KOPT-K1 (cell line): Measurements from ENCODE around the gene FXYD2.
A peak's percentile ranks its signal among the peaks of the same experiment; 100 is the strongest.
"Not testable (repeated sequence)": the region's sequence is repeated elsewhere in the genome, so short reads cannot be mapped to it uniquely, and the experiment has no call there.

Experiments used
- H3K27ac ChIP-seq: fragments of 200-600 bp; sonication (generic); 2 replicates; pipeline ENCODE4 v1.5.1; 2016; ENCODE audit warnings: antibody characterized with exemption, mild to moderate bottlenecking, low read depth, low read length; ENCODE audit not compliant: poor library complexity, severe bottlenecking
- H3K36me3 ChIP-seq: fragments of 200-600 bp; sonication (generic); 2 replicates; pipeline ENCODE4 v1.5.1; 2017; ENCODE audit warnings: antibody characterized with exemption, mild to moderate bottlenecking, low read length, moderate library complexity; ENCODE audit not compliant: insufficient read depth
- H3K9me3 ChIP-seq: fragments of 200-600 bp; sonication (generic); 2 replicates; pipeline ENCODE4 v1.5.1; 2017; ENCODE audit warnings: antibody characterized with exemption, low read length, mild to moderate bottlenecking; ENCODE audit not compliant: insufficient read depth, poor library complexity, severe bottlenecking

The FXYD2 gene

DNA sequence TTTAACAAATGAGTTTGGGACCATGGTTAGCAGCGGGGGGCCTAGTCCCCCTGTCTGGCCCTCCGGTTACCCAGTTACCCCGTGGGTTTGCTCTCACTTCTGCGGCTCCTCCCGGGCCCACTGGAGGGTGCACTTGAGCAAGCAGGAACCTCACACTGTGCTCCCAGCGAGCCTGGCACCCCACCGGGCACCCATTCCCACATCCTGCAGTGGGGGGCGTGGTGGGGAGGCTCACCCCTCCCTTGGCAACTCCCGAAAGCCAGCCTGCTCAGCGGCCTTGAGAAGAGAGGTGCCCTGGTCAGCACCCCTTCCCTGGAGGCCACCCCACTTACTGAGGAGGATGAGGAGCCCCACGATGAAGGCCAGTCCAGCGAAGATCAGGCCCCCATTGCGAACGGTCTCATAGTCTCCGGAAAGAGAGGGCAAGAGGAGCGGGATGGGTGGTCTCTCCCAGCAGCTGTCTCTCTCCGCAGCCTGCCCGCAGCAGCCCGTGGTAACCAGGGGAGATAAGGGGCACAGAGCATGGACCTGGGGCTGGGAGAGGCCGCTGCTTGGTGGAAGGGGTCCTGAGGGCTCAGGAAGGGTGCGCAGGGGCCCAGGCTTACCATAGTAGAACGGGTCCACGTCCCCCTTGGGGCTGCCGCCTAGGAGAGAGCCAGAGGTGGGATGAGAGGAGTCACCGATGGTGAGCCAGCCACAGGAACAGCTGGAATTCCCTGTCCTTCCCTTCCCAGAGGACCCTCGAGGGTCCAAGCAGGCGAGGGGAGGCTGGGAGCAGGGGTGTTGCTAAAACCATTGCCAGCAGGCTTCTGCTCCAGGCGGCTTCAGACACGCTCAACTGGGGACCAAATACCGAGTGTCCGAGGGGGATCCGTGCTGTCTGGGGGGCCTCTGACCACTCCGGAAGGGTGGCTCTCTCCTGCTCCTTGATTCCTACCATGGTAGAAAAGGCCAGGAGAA, 2.2 kb downstream of the FXYD2 start:
- Histone ChIP-seq H3K36me3 (peaks cover 43% of the 10 kb centered on the region), H3K9me3 (no peaks in the 10 kb centered on the region), H3K27ac (peak overlapping the region; percentile 99)

DNA sequence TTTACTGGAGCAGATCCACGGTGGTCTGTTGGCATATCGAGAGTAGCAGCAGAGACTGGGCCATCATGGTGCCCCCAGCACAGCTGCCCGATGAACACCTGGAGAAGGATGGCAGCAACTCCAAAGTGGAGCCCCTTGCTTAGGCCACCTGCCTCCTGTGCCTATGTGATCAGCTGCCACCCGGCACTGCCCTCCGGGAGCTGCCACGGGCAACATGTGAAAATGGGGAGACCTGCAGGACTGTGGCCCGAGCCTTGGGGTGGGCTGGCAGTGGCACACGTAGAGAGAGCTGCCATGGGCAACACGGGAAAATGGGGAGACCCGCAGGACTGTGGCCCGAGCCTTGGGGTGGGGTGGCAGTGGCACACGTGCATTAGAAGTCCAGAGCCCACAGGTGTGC, 3.1 kb downstream of the FXYD2 start:
- Histone ChIP-seq H3K9me3 (no peaks in the 10 kb centered on the region), H3K36me3 (peaks cover 43% of the 10 kb centered on the region), H3K27ac (peak overlapping the region; percentile 99)

DNA sequence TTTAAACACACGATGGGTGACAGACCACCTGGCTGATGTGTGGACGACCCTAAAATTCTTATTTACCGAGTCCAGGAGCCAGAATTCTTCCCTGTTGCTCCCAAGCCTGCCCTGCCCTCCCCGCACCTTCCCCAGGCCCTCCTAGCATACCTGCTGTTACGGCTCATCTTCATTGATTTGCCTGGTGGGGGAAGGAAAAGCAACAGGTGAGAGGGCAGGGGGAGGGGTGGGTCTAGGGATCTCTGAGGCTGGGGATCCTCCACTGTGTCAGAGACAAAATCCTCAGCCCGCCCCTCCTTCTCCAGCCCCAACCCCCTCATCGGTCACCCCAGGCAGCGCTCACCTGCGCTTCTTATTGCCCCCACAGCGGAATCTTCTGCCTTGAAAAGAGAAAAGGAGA, 4.0 kb downstream of the FXYD2 start:
- peaks cover 43% of the 10 kb centered on the region for H3K36me3 ChIP-seq
- H3K27ac ChIP-seq, result no peak overlapping the region
- H3K9me3 ChIP-seq, result no peaks in the 10 kb centered on the region

DNA sequence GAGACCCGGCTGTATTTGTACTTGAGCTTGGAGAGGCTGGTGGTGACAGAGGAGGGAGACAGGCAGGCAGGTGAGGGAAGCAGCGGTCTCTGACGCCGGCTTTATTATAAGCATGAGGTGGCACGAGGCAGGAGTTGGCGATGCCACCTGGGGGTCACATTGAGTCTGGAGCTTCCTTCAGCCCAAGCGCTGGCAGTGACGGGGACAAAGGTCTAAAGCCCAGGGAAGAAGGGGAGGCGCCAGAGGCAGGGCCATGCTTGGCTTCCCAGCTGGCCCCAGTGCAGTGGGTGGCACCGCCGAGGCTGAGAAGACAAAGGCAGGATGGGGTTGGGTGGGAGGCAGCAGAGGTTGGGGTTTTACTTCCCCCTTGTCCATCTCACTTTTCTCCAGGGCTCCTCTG, 4.5 kb downstream of the FXYD2 start:
- Histone ChIP-seq H3K27ac (no peak overlapping the region), H3K36me3 (peaks cover 43% of the 10 kb centered on the region), H3K9me3 (no peaks in the 10 kb centered on the region)

DNA sequence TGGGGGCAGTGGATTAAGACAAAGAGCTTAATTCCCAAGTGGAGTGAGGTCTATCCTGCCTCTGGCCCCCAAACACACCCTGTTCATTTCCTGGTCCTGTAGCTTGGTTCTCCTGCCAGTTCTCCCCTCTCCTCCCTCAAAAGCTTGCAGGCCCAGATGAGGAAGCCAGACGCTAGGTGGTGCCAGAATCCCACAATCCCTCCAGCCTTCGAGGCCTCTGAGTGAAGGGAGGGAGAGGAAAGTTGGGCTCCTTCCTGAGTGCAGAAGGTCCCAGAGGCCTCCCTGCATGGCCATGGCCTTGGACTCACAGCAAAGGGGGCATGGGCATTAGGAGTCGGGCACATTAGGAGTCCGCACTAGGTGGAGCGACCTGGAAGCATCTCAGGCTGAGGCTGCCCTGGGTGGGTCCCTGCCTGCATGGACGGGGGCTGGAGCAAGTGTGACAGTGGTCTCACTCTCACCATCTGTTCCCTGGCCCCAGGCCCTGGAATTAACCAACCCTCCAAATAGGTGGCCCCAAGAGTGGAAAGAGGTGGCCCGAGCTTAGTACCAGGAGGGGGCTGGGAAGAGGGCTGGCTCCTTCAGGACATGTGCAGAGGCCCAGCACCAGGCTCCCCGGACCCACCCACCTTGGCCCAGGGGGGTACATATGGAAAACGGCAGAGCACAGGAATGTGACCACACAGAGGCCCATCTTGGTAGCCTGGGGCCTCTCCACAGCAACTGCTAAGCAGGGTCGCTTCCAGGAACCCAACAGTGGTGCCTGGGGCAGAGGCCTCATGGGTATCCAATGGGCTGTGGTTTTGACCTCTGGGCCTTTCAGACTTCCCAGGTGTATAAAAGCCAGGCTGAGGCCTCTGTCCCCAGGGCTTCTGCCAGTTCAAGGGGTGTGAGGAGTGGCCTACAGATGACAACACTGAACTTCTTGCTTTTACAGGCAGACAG, 5.2 kb downstream of the FXYD2 start:
- H3K27ac ChIP-seq, result peak overlapping the region; percentile 60
- peaks cover 43% of the 10 kb centered on the region for H3K36me3 ChIP-seq
- H3K9me3 ChIP-seq, result no peaks in the 10 kb centered on the region

DNA sequence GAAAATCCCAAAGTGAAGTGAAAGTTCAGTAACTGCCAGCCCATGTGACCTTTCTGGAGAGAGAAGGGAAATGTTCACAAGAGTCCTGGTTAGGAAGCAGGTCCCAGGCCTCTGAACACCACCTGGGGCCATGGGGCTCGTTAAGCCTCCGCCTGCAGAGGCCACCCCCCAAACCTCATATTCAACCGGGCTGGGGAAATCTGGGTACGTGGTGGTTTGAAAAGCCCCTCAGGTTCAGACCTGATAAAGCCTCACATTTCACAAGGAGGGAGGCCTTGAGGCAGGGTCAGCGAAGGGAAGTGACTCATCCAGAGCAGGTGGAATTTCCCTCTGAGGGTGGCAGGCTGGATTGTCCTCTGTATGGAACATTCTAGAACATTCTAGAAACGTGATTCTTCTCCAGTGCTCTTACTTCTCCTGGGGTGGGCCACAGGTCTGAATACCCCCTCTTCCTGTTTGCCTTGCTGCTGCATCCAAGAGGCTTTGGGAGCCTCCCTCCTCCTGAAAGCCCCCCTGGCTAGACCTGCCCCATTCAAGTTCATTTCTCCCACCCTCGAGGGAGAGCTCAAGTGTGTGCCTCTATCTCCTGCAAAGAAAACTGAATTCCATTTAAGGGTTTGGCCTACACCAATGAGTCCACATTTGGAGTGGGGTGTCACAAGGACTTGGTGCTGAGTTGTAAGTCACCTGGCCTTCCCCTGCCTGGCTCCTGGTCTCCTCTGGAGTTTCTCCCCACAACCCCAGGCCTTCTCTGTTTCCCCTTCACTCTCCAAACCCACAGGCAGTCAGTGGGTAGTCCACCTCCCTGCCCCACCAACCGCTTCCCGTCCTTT, 6.3 kb downstream of the FXYD2 start:
- Histone ChIP-seq H3K9me3 (no peaks in the 10 kb centered on the region), H3K36me3 (peaks cover 43% of the 10 kb centered on the region), H3K27ac (peak overlapping the region; percentile 60)

DNA sequence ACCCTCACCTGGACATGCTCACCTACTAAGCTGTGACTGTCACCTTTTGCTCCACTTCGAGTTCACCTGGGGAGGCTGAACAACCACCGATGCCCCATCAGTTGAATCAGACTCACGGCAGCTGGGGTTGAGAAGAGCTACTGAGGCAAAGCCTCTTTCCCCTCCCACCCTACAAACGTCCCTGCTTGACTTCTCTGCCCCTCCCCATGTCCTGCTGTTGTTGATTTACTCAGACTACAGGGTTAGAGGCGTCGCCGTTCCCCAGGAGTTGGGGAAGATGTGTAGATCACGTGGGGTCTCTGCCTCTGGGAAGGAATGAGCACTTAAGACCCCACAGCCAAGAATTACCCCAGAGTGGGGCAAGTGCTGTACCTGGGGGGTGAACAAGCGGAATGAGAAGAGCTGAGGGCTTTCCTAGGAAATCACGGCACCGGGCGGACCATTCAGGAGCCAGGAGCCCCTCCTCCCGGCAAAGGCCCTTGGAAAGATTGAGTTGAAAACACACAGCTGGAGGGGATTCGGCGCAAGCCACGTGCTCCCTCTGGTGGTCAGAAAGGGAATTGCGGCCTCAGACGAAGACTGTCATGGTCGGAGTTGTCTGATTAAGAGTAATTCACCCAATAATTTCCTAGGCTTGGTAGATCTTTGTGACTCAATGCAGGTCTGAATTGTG, 7.0 kb downstream of the FXYD2 start:
- H3K9me3 ChIP-seq, result no peaks in the 10 kb centered on the region
- H3K27ac ChIP-seq, result peak overlapping the region; percentile 60
- H3K36me3 ChIP-seq, result peaks cover 38% of the 10 kb centered on the region

DNA sequence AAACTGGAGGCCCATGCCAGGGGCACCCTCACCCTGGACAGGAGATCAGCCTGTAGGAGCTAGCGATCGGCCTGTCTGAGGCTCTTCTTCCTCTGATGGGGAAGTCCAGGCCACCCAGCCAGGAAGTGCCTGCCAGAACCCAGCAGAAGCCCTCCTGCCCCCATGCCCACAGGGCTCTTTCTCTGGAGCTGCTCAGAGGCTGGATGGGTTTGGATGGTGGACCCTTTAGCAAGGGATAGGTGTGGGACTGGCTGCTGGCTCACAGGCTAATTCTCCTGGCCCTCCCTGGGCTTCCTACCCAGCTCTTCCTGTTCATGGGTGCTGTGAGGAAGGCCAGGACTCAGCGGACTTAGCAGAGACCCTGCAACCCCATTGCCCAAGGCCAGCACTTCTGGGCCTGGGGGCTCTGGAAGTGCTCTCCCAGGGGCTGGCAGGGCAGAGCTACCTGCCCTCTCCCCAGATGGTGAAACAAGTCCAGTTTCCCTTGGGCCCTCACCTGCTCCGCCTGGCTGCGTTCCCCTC, 7.6 kb downstream of the FXYD2 start:
- H3K36me3 ChIP-seq, result peaks cover 33% of the 10 kb centered on the region
- peak overlapping the region; percentile 60 for H3K27ac ChIP-seq
- H3K9me3 ChIP-seq, result no peaks in the 10 kb centered on the region

DNA sequence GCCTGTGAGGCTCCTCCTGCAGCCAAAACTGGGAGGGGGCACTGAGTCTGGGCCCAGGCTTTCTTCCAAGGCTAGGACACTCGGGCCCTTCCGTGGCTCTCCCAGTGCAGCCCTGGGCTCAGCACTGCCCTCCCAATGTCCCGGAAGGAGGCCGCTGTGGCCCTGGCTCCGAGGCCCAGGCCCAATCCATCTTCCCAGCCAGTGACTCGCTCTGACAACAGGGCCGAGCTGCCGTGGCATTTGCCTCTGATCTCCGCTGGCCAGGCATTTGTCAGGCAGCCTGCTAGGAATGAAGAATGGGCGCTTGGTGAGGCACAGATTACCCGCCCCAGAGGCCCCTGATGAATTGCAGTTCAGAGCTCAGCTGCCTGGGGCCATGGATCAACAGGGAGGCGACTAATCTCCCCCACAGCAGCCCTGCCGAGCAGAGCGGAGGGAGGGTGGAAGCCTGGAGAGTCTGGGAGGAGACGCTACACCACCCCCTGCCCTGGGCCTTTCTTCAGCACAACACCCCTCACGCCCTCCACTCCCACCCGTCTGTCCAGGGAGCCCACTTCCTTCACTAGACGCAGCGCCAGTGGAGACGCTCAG, 8.3 kb downstream of the FXYD2 start:
- Histone ChIP-seq H3K36me3 (peaks cover 26% of the 10 kb centered on the region), H3K27ac (peak overlapping the region; percentile 60), H3K9me3 (no peaks in the 10 kb centered on the region)

DNA sequence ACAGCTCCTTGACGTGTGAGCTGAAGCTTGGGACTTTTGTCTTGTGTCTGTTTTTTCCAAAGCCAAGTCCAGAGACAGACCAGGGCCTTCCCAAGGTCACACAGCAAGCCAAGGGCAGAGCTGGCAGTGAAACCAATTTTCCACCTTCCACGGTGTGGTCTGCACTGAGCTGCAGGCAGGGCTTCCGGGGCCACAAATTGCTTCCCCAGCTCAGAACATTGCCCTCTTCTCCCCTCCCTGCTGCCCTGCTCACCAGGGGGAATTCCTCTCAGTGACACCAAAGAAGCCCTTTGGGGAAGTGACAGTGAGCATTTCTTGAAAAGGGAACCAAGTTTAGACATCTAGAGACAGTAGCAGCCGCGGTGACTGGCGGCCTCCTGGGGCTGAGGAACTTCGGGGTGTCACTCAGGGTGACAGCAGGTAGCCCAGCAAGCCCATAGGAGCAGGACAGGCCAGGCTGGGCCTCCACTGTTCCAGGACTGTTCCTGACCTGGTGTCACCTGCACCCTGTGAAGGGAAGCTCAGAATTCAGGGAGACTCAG, 9.2 kb downstream of the FXYD2 start:
- Histone ChIP-seq H3K36me3 (peaks cover 20% of the 10 kb centered on the region), H3K9me3 (no peaks in the 10 kb centered on the region), H3K27ac (peak overlapping the region; percentile 60)

DNA sequence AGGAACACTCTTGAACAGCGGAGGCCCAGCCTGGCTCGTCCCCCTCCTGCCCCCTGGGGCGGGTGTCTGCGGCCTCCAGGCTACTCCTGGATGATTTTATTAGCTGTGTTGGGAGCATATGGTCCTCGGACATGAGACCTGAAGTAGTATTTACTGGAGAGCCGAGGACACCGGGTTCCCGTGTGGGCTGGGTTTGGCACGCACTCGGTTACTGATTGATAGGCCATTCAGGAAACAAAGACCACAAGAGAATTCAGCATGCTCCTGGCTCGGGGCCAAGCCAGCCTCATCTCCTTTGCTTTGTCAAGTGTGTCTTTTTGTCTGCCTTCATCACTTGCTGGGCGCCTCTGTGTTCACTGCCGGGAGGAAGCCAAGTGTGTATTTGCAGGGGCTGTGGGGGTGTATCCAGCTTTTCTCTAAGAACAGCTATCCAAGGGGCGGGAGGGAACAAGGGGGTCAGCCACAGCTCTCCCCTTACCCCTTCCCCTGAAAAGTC, 9.7 kb downstream of the FXYD2 start:
- peak overlapping the region; percentile 60 for H3K27ac ChIP-seq

DNA sequence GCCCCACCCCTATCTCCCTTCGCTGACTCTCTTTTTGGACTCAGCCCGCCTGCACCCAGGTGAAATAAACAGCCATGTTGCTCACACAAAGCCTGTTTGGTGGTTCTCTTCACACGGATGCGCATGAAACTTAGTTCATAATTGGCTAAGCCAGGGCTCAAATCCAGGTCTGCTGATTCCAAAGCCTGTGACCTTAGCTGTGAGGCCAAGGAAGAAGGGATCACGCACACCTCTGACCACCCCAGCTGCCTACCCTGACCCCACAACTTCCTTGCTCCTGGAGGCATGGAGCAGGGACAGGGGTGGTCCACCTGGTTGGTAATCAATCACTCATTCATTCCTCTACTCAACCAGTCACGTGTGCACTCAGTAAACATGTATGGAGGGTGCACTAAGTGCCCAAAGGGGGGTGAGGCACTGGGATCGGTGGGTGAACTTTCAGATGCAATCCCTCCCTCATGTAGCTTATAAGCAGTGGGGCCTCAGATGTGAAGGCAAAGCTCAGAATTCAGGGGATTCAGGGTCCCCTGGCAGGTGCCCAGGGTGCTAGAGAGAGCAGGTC, 10.3 kb downstream of the FXYD2 start:
- Histone ChIP-seq H3K27ac (peak overlapping the region; percentile 60), H3K9me3 (no peaks in the 10 kb centered on the region), H3K36me3 (peaks cover 10% of the 10 kb centered on the region)

More for the DNA sequence above, 9.7 kb downstream of the FXYD2 start:
- H3K36me3 ChIP-seq, result peaks cover 16% of the 10 kb centered on the region
- H3K9me3 ChIP-seq, result no peaks in the 10 kb centered on the region

DNA sequence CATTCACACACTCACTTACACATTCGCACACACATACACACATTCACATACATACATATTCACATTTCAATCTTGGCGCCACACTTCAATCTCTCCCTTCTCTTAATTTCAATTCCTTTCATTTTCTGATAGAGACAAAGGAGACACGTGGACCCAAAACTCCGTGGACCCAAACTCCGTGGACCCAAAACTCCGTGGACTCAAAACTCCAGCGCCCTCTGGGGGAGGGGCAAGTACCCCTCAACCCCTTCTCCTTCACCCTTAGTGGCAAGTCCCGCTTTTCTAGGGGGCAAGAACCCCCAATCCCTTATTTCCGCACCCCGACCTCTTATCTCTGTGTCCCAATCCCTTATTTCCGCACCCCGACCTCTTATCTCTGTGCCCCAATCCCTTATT, 14.5 kb downstream of the FXYD2 start:
- not testable (repeated sequence) for H3K36me3 ChIP-seq, H3K27ac ChIP-seq, H3K9me3 ChIP-seq
